ENCODE data around the gene FKBP5. TPM values are rescaled to one million over a fixed set of nuclear protein-coding genes. Genes with fewer than 3 reads are reported as not detected.
A peak's percentile ranks its signal among the peaks of the same experiment; 100 is the strongest.
"Not testable (repeated sequence)": the region's sequence is repeated elsewhere in the genome, so short reads cannot be mapped to it uniquely, and the experiment has no call there.

FKBP5 gene
- total RNA-seq: 16.5 and 24.2 TPM in 2 replicates

DNA sequence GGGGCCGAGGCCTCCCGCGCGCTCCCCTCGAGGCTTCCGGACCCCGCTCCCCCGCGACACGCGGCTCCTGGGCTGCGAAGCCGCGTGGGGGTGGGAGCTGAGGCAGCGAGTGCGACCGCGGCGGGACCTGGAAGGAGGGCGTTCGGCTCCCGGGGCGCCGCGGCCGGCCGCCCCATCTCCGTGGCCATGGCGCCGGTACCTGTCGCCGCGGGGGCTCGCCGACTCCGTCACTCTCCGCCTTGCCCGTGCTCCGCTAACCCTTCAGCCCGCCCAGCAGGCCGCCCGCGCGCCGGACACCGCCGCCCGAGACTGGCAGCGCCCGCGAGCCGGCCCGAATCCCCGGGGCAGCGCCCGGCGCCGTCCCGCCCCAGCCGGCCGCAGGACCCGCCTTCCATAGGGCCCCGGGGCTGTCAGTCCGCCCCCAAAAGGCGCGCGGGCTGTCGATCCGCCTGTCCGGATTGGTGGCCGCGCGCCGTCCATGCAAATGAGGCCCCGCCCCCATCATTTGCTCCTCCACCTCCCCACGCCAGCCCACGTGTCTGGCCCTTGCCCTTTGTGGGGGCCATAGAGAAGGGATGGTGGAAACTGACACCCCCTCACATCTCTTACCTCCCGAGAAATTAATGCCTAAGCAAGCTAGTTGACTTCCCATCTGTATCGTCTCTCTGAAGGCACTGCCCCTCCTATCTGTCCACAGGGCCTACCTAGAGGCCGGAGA, at the start of gene FKBP5:
Gene FKBP5 (minus strand): TSS at position 311 of the 718 bp plus-strand sequence. CDS start 46,091 bp downstream, outside the sequence.
- TF ChIP-seq, protein P1, sequence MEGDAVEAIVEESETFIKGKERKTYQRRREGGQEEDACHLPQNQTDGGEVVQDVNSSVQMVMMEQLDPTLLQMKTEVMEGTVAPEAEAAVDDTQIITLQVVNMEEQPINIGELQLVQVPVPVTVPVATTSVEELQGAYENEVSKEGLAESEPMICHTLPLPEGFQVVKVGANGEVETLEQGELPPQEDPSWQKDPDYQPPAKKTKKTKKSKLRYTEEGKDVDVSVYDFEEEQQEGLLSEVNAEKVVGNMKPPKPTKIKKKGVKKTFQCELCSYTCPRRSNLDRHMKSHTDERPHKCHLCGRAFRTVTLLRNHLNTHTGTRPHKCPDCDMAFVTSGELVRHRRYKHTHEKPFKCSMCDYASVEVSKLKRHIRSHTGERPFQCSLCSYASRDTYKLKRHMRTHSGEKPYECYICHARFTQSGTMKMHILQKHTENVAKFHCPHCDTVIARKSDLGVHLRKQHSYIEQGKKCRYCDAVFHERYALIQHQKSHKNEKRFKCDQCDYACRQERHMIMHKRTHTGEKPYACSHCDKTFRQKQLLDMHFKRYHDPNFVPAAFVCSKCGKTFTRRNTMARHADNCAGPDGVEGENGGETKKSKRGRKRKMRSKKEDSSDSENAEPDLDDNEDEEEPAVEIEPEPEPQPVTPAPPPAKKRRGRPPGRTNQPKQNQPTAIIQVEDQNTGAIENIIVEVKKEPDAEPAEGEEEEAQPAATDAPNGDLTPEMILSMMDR (conservative IDR thresholded peaks at IDR 0.05; ENCODE audit: low read depth, low read length): no peak
- DNase-seq (ENCODE audit: low read depth): no peak
- peak within 1 kb of the TSS; percentile 89 for H3K4me3 ChIP-seq (ENCODE audit: low read depth, low read length)

GRCh38 chr6:35737413-35738211, 48.9 kb upstream of the FKBP5 start:
- no peak overlapping the region for H3K4me3 ChIP-seq (ENCODE audit: low read depth, low read length)
- TF ChIP-seq, protein P1 (conservative IDR thresholded peaks at IDR 0.05; ENCODE audit: low read depth, low read length): peak; percentile 89
- DNase-seq (ENCODE audit: low read depth): no peak

DNA sequence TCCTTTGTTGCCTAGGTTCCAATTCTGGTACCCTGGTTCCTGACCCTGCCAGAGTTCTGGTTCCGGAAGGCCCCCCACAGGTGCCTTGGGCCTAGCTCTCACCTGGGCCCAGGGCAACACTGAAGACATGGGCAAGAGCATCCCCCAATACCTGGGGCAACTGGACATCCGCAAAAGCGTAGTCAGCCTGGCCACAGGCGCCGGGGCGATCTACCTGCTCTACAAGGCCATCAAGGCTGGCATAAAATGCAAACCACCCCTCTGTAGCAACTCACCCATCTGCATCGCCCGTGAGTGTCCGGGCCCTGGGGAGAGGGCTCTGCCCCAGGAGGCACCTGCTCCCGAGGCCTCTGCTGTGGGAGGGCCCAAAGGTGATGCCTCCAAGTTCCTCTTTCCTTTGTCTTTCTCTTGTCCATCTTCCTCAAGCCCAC, 48.3 kb upstream of the FKBP5 start, which contains the start of gene ARMC12:
Gene ARMC12 (plus strand): TSS at position 51 of the 431 bp plus-strand sequence. CDS start 77 bp downstream, at position 128.
- no peak within 1 kb of the TSS for H3K4me3 ChIP-seq (ENCODE audit: low read depth, low read length)
- TF ChIP-seq, protein P1 (conservative IDR thresholded peaks at IDR 0.05; ENCODE audit: low read depth, low read length): no peak

GRCh38 chr6:35736253-35736894, 47.7 kb upstream of the FKBP5 start:
- H3K4me3 ChIP-seq (ENCODE audit: low read depth, low read length): no peak overlapping the region
- no peak for DNase-seq (ENCODE audit: low read depth)
- TF ChIP-seq, protein P1 (conservative IDR thresholded peaks at IDR 0.05; ENCODE audit: low read depth, low read length): peak; percentile 97

More for the DNA sequence above, 48.3 kb upstream of the FKBP5 start, which contains the start of gene ARMC12:
- DNase-seq (ENCODE audit: low read depth): no peak

DNA sequence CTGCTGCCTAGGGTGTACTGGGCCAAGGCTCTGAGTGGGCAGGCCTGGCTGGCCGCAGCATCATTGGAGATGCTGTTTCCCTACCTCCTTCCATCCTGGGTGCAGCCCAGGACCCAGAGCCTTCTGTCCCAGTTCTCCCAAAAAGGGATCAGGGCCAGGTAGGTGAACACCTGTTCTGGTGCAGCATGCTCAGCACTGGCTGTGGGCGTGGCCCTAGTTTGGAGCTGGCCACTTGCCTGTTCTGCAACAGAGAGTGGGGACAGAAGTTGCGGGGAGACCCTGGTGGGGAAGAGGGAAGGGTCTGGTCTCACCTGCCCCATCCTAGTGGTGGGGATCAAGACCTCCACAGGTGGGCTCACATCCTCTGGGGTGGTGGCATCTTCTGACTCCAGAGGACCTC, 46.7 kb upstream of the FKBP5 start:
- H3K4me3 ChIP-seq (ENCODE audit: low read depth, low read length): no peak overlapping the region
- DNase-seq (ENCODE audit: low read depth): no peak
- TF ChIP-seq, protein P1 (conservative IDR thresholded peaks at IDR 0.05; ENCODE audit: low read depth, low read length): no peak

DNA sequence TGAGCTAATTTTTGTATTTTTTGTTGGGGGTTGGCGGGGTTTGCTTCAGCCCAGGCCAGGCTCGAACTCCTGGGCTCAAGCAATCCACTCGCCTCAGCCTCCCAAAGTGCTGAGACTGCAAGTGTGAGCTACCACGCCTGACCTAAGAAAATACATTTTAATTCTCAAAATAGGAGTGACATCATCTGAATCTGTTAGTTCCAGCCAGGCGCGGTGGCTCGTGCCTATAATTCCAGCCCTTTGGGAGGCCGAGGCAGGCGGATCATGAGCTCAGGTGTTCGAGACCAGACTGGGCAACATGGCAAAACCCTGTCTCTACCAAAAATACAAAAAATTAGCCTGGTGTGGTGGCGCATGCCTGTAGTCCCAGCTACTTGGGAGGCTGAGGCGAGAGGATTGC, 45.6 kb upstream of the FKBP5 start:
- not testable (repeated sequence) for H3K4me3 ChIP-seq (ENCODE audit: low read depth, low read length); DNase-seq (ENCODE audit: low read depth)

DNA sequence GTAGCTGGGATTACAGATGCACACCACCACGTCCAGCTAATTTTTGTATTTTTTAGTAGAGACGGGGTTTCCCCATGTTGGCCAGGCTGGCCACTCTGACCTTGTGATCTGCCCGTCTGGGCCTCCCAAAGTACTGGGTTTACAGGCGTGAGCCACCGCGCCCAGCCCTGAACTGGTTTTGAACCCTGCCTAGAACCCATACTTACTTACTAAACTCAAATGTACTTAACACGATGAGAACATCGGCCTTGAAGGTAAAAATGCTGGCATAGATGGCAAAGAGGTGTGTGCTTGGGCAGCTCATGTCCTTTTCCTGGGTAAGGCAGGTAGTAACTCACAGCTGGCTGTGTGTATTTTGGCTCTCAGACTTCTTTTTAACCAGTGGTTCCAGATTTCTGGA, 44.9 kb upstream of the FKBP5 start:
- TF ChIP-seq, protein P1 (conservative IDR thresholded peaks at IDR 0.05; ENCODE audit: low read depth, low read length): no peak
- no peak for DNase-seq (ENCODE audit: low read depth)
- H3K4me3 ChIP-seq (ENCODE audit: low read depth, low read length): no peak overlapping the region
